Hematopoietic multipotent progenitor cell treated with erythropoietin and hydrocortisone succinate and interleukin-3 and kit ligand, for 17 days (in vitro differentiated cells): ENCODE measurements around the gene KAT5.
"Not testable (repeated sequence)": the region's sequence is repeated elsewhere in the genome, so short reads cannot be mapped to it uniquely, and the experiment has no call there.

Experiments
- DNase-seq: peaks from one replicate; pipeline ENCODE4 v3.0.0-alpha.2; 2015; ENCODE audit warnings: low spot score

KAT5 gene

DNA sequence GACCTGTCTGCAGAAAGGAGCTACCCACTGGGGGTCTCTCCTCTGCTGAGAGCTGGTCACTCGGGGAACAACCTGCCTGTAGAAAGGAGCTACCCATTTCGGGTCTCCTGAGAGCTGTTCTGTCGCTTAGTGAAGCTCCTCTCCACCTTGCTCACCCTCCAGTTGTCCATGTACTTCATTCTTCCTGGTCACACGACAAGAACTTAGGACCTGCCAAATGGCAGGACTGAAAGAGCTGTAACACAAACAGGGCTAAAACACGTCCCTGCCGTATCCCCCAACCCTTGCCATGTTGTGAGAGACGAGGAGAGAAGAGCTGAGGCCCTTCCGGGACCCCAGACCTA, 32.6 kb downstream of the KAT5 start:
- DNase-seq, result no peak

GRCh38 chr11:65745049-65745448, 33.0 kb downstream of the KAT5 start:
- DNase-seq, result no peak

GRCh38 chr11:65762169-65762568, 50.1 kb downstream of the KAT5 start:
- not testable (repeated sequence) for DNase-seq

- not testable (repeated sequence) for DNase-seq
These were observed 50.8 kb downstream of the KAT5 start for GRCh38 chr11:65762816-65763215.

GRCh38 chr11:65764434-65764833, 52.4 kb downstream of the KAT5 start:
- no peak for DNase-seq

- DNase-seq, result no peak
These were observed 54.5 kb downstream of the KAT5 start for GRCh38 chr11:65766535-65766934.

- no peak for DNase-seq
These were observed 55.4 kb downstream of the KAT5 start for GRCh38 chr11:65767406-65767805.

DNA sequence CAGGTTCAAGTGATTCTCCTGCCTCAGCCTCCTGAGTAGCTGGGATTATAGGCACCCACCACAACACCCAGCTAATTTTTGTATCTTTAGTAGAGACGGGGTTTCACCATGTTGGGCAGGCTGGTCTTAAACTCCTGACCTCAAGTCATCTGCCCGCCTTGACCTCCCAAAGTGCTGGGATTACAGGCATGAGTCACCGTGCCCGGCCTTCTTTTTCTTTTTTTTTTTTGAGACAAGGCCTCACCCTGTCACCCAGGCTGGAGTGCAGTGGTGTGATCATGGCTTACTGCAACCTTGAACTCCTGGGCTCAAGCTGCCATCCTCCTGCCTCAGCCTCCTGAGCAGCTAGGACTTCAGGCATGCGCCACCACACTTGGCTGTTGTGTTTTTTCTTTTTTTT, 55.8 kb downstream of the KAT5 start:
- not testable (repeated sequence) for DNase-seq
